Embryonic facial prominence (tissue), 1 donor: ENCODE measurements around the gene TRAM2.
"Not testable (repeated sequence)": the region's sequence is repeated elsewhere in the genome, so short reads cannot be mapped to it uniquely, and the experiment has no call there.

ENCODE experiments used
- DNase-seq: peaks from one replicate; pipeline ENCODE4 v3.0.0-alpha.2; 2016; ENCODE audit errors: extremely low spot score

The TRAM2 gene

DNA sequence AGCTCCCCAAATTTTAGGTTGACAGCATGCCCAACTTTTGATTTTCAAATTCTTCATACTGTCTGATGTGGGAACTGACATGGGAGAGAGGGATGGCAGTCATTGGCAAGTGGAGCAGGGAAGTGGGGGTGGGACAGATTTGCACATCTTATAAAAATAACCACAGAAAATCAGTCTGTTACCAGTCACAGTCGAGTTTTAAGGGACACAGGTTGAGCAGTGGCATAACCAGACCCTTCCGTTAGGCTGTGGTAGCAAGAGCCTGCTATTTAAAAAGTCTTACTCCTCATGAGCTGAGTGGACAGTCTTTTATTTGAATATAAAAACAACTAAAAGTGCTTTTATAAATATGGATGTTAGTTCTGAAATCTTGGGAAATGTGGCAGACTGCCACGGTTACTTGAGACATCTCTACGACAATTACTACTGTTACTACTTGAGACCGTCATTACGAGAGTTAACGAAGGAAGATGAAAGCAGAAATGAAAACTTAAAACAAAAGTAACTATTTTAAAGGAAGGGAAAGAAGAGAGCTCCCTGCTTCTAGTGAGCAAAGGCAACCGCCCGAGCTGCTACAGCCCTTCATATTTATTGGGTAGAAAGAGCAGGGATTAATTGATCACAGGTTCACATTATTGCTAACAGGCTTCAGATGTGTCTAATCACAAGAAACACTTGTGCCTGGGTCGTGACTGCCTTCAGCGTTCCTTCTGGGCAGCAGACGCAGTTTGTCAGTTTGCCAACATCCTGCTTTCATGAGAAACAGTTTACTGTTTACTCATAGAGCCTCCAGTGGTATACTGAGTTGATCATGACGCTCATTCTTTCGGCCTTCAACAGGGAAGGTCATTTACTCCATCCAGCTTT, 85.4 kb downstream of the TRAM2 start:
- no peak for DNase-seq

DNA sequence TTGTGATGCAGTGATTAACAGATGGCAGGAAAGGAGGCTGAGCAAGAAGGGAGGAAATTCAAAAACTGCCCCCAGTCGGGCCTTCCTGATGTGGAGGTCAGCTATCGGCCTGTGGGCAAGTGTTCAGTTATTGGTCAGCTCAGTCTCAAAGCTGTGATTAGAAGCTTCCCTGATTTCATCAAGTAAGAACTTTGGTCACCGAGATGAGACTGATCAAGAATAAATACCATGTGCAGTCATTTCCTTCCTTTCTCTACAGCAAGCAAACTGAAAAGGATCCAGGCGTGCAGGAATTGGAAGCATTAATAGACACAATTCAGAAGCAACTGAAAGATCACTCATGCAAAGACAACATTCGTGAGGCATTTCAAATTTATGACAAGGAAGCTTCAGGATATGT, 87.0 kb downstream of the TRAM2 start:
- no peak for DNase-seq

DNA sequence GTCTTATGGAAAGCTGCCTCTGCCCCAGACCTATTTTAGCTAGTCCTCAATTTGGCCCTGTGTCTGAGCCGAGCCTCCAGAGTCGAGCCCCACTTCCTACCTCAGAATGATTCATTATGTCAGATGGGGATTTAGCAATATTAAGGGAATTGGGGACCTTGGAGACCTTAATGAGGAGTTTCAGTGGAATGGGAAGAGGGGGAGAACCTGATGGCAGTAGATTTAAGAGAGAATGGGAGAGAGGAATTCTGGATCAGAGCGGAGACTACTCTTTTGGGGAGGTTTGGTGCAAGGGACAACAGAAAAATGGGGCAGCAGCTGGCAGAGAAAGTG, 93.2 kb downstream of the TRAM2 start:
- no peak for DNase-seq

DNA sequence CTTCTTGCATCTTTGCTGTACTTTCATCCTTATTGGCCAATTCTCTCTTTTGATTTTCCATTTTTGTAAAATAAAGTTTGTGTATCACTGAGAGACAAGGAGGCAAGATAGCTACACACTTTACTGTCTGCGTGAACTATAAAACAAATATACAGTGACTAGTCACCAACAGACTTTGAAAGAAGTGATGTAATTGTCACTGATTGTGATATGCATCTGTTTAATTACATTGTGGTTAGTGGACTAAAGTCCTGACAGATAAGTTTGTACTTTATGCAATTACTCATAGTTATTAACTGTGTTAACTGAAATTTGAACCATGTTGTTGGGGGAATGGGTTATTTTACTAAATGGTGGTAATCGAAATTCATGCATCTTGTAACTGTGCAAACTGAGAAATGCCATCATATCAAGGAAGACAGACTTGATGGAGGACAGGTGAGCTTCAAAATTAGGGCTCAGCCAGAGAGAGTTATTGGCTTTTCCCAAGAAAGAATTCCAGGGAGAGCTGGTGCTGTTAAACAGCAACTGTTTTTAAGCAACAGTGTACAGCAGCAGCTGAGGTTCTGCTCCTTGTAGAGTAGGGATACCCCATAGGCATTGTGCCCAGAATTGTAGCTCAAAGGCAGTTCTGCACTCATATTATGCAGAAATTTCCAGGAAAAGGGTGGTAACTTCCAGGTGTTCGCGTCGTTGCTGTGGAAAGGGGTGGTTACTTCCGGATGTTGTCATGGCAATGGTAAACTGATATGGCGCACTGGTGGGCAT, 93.8 kb downstream of the TRAM2 start:
- DNase-seq: no peak

DNA sequence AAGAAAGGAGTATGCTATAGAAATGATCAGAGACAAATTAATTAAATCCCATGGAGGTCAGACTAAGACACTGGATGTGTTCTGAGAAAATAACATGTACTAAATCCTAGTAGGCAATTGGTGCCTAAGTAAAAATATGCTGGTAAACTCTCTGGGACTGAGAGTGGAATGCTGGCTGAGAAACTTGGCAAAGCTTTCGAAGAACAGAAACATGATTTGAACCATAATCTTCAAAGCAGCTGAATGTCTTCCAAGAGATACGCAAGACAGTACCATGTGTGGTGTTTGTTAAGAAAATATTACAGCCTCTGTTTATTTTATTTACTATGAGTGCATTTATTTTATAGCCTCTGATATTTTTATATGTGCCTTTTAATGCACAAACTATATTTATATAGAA, 101.6 kb downstream of the TRAM2 start:
- no peak for DNase-seq

DNA sequence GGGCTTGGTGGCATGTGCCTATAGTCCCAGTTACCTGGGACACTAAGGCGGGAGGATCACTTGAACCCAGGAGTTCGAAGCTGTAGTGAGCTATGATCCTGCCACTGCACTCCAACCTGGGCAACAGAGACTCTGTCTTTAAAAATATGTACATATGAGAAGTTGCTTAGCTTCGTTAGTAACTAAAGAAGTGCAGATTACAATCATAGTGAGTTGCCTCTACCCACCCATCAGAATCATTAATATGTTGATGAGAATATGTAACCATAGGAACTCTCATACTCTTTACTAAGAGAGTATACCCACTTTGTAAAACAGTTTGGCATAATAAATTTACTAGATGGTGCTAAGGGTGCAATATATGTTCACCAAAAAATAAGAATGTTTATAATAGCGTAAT, 102.7 kb downstream of the TRAM2 start:
- DNase-seq: no peak

DNA sequence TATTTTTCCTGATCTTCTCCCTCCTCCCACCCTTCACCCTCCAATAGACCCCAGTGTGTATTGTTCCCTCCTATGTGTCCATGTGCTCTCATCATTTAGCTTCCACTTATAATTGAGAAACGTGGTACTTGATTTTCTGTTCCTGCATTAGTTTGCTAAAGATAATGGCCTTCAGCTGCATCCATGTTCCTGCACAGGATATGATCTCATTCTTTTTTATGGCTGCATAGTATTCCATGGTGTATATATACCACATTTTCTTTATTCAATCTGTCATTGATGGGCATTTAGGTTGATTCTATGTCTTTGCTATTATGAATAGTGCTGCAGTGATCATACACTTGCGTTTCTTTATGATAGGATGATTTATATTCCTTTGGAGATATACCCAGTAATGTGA, 115.7 kb downstream of the TRAM2 start:
- not testable (repeated sequence) for DNase-seq

DNA sequence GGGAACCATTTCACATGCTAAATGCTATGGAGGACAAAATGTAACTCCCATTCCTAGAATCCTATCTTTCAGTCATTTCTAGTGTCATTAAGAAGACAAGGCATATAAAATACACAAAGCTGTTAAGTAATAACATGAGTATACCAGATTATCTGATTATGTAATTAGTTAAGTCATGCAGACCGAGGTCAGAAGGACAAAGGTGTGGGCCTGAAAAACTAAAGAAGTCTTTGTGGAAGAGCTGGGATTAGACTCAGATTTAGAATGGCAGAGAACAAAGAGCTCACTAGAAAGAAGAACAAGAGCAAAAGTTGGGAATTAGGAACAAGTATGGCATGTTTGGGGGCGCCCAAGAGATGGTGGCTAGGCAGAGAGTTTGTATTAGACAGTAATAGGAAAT, 119.8 kb downstream of the TRAM2 start:
- DNase-seq: no peak

DNA sequence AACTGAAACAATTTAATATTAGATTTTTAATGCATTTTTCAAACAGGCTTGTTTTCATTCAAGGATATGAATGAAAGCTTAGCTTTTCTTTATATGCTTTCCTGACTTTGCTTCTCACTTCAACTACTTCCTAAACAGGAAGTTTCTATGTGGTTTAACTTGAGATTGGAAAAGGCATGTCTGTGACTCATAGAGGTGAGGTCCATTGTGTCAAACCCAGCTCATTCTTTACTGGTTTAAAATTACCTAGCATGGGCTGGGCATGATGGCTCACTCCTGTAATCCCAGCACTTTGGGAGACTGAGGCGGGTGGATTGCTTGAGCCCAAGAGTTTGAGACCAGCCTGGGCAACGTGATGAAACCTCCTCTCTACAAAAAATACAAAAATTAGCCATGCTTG, 122.3 kb downstream of the TRAM2 start:
- DNase-seq: no peak
